HG03521 (cell line): ENCODE data around the gene LIF.

Experiments
- ATAC-seq: cut with Tn5 transposase; IDR thresholded peaks from one replicate; pipeline ENCODE4 v1.9.1; 2021; ENCODE audit warnings: mild to moderate bottlenecking, moderate library complexity; ENCODE audit not compliant: unreplicated experiment

LIF gene

DNA sequence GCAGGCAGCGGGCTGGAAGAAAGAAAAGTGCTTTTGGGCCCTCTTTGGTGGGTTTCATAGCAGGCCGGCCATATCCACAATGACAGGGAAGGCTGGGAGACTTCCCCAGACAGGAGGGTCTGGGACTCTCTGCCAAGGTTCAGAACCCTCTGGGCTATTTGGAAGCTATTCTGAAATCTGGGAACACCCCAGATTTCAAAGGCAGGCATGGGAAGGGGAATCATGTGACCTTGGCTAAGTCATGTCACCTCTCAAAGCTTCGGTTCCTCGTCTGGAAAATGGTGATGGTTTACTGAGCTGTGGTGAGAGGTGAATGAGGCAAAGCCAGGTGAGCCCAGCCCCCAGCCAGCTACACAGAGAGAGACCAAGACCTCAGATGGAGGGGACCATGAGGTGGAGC lies 38.1 kb upstream of the LIF start:
- no peak for ATAC-seq

DNA sequence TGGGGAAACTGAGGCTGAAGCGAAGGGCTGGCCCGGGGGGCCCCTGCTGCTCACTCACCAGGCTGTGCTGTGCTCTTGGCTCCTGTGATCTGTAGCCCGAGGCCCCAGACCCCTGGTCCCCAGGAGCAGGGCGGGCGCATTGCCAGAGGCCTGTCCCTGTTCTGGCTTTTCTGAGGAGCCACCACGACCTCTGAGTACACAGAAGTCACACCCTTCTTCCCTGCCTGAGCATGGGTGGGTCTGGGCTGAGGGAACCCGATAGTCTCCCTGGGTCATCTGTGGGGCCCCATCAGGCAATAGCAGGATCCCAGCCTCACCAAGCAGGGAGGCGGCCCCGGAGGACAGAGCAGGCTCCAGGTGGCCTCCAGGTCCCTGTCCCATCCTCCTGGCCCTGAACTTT lies 37.6 kb upstream of the LIF start:
- no peak for ATAC-seq

DNA sequence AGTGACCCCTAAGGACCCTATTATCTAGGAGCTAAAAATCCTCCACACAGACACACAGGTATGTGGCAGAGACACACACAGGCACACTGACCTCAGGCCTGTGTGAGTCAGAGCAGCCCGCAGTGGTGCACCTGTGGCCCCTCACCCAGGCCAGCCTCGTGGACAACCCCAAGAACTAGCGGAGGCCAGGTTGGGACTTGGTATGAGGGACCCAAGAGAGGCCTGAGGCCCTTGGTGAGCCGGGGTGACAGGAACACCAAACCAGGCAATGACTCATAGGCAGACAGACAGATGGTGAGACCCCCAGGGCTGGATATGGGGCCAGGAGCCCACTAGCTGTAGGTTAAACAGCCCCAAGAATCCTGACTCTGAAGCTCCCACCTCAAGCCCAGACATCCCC lies 36.8 kb upstream of the LIF start:
- ATAC-seq, result no peak

DNA sequence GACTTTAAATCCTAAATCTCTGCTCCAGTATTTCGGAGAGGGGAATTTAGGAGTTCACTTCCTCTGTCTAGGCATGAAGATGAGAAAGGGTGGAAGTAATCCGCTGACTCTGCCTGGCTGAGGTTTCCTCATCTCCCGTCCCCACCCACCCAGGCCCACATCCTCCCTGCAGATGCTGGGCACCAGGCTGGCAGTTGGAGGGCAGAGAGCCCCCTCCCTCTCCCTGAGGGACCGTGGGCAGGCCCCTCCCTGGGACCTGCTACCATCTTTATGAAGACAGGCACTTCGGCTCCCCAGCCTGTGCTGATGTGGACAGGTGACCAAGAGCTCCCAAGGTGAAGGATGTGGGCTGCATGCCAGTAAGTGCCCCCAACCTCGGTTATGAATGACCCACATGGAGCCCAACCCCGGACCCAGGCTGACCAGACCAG lies 36.1 kb upstream of the LIF start:
- ATAC-seq, result no peak

DNA sequence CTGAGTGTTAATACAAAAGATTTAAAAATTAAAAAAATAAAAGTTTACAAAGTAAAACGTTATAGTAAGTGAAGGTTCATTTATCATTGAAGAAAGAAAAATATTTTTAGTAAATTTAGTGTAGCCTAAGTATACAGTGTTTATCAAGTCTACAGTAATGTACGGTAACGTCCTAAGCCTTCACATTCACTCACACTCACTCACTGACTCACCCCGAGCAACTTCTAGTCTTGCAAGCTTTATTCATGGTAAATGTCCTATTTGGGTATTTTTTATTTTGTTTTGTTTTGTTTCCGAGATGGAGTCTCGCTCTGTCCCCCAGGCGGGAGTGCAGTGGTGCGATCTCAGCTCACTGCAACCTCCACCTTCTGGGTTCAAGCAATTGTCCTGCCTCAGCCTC lies 33.9 kb upstream of the LIF start:
- ATAC-seq, result no peak

DNA sequence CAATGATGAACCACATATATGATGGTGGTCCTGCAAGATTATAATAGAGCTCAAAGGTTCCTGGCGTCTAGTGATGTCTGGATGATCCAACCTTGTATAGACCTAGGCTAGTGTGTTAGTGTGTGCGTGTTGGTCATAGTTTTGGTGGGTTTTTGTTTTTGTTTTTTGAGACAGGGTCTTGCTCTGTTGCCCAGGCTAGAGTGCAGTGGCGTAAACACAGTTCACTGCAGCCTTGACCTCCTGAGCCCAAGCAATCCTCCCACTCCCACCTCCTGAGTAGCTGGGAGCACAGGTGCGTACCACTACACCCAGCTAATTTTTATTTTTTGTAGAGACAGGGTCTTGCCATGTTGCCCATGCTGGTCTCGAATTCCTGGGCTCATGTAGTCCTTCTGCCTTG lies 33.4 kb upstream of the LIF start:
- ATAC-seq, result no peak

DNA sequence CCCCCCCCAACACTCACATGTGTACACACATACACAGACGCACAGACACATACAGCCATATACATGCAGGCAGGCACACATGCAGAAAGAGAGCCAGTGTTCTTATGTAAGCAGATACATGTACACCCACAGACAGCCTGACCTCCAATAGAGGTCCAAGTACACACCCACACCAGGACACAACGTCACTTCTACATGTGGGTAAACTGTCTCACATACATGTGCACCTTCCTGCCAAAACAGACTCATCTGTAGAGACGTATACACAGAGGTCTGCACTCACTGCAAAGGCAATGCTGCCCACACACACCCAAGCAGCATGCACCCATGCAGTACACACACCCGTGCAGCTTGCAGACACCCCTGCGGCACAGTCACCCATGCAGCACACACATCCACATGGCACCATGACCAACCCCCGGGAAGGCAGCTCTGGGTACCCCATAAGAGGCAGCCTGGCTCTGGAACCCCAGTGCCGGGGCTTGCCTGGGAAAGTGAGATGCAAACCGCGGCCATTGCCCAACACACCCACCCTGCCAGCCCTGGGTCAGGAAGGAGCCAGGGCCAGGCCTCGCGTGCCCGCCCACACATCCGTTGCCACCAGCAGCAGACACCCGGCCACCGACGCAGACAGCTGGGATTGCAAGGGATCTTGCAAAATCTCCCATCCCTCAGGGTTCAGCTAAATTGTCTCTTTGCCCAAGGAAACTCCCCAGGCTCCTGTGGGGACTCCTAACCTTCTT lies 32.7 kb upstream of the LIF start:
- no peak for ATAC-seq

DNA sequence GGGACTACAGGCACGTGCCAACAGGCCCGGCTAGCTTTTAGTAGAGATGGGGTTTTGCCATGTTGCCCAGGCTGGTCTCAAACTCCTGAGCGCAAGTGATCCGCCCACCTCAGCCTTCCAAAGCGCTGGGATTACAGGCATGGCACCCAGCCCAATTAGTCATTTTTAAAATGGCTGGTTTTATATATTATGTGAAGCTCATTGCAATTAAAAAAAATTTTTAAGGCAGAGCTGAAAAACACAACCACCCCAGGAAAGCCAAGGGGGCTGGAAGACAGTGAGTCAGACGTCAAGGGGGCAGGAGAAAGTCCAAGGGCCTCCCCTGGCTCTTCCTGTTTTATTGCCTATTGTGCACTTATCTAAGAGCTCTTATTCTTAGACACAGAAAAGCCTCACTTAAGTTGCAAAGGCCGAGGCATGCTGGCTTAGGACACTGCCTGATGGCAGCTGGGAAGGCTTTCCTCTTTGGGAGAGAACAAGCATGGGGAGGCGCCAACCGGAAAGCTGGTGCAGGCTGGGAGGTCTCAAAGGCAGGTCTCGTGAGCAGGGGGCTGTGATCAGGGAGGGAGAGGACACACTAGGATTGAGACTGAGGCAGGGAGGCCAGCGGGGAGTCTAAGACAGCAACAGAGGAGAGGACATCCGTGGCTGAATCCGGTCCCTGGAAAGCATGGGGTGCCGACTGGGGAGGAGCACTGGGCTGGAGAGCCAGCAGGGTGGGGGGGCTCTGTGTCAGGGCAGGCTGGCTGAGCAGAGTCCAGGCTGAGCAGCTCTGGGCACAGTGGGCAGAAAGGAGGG lies 31.2 kb upstream of the LIF start:
- no peak for ATAC-seq

DNA sequence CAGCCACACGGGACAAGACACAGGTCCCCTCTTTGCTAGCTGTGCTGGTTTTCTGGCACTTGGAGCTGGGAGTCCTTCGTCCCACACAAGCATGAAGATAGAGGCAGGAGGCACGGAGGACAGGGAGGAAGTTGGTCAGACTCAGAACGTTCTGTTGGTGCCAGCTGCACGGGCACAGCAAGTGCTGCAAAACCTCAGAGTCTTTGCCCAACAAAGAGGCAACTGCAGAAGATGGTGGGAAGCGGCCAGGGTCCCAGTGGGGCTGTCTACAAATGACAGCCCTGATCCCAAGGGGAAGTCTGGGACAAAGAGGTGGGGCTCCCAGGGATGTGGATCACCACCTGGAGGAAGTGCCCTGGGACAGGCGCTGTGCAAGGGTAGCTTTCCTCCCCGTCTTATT lies 29.5 kb upstream of the LIF start:
- no peak for ATAC-seq

DNA sequence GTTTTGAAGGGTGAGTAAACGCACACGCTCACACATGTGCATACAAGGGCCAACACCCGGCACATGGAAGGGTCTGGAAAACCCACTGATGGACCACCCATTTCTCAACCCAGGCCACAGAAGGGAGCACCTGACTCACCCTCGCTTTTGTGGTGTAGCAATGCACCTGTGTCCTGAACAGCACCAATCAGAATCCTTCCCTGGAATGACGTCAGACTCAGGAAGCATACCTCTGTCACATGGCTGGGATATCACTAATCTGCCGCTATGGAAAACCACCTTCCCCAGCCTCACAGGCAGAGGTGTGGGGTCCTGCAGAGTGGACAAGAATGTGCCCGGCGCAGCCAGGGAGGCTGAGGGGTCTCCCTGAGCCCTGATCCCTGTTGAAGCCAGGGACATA lies 29.1 kb upstream of the LIF start:
- ATAC-seq, result no peak

DNA sequence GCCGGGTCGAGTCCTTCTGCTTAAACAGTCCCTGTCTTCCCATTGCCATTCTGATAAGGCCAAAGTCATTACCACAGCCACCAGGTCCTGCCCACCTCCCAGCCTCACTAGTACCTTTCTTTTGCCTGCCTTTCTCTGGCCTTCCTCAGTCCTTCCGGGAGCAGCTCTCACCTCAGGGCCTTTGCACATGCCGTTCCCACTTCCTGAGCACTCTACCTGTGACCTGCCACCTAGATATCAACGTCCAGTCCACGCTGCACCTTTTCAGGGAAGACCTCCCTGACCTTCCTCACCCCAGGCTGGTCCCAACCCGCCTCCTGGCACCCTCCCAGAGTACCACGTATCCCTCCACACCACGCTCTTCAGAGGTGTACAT lies 27.9 kb upstream of the LIF start:
- ATAC-seq, result no peak

DNA sequence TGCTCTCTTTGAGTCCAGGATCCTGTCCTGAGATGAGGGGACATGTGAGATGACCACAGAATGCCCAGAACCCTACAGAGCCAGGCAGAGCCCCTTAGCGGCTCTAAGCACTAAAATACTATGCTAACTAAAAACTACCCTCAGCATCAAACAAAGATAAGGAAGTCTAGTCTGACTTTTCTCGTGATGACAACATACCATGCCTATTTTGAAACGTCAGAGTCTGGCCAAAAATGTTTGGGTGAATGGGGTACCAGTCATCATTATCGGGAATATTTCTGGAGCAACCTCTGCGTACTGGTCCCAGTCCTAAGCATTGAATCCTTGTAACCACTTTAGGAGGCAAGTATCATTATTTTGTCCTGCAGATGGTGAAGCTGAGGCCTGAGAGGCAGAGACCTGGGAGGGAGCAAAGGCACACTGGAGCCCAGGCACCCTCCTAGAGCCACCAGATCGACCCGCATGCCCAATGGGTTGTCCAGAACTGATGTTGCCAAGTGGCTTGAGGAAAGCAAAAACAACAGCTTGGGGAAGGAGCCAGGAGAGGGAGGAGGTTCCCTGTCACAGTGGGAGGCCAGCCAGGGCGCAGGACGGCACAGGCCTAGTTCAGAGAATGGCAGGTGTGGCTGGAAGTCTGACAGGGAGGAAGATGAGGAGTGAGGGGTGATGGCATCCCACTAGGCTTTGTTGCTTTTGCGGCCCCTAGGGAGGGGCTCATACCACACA lies 27.3 kb upstream of the LIF start:
- ATAC-seq, result no peak

DNA sequence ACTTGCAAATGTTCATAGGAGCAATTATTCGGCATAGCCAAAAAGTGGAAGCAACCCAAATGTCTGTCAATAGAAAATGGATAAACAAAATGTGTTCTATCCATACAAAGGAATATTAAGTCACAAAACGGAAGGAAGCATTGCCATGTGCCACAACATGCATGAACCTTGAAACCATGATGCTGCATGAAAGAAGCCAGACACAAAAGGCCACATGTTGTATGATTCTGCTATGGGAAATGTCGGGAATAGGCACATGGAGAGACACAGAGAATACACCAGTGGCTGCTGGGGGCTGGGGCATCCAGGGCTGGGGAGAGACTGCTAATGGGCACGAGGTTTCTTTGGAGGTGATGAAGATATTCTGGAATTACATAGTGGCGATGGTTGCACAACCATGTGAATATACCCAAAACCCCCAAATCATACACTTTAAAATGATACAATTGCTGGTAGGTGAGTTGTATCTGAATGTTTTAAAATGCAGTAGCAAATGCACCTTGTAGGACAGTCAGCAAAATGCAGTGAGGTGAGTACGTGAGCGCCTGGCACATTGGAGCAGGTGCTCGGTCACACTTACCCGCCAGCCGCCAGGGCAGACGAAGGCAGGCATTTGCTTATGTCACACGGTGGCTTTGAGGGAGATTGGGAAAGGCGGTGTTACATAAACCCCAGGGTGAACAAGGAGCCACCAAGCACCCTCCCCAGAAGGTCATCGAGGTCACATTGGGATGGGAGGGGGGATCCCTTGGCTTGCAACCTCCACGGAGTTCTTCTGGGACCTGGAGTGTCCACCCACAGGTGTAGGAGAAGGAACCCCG lies 26.4 kb upstream of the LIF start:
- no peak for ATAC-seq

DNA sequence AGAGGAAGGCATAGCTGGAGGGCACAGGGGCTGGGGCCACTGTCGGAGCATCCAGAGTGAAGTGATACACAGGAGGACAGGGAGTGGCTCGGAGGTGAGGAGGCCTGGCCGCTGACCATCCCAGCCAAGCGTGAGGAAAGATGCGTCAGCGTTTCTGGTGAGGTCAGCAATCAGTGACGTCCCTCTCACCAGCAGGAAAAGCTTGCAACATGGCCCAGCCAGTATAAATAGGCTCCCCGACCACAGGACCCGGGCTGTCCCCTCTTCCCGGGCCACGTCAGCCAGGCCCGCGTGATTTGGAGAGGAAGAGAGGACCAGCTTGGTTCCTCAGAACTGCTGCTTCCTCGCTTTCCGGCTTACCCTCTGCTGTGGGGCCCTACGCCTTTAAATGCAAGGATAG lies 24.3 kb upstream of the LIF start:
- ATAC-seq, result no peak

DNA sequence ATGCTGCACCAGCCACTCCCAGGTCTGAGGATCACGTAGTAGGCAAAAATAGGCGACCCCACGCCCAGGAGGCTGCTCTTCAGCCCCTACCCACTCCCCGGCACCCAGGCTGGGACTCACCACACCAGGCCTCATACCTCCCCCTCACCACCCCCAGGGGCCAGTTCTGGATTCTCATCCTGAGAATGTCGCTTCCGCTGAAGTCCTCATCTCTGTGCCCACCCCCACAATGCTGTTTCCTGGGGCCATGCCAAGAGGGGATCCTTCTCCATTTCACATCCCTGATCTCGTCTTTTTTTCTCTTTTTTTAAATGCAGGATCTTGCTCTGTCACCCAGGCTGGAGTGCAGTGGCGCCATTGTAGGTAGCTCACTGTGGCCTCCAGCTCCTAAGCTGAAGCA lies 21.8 kb upstream of the LIF start:
- ATAC-seq, result no peak

DNA sequence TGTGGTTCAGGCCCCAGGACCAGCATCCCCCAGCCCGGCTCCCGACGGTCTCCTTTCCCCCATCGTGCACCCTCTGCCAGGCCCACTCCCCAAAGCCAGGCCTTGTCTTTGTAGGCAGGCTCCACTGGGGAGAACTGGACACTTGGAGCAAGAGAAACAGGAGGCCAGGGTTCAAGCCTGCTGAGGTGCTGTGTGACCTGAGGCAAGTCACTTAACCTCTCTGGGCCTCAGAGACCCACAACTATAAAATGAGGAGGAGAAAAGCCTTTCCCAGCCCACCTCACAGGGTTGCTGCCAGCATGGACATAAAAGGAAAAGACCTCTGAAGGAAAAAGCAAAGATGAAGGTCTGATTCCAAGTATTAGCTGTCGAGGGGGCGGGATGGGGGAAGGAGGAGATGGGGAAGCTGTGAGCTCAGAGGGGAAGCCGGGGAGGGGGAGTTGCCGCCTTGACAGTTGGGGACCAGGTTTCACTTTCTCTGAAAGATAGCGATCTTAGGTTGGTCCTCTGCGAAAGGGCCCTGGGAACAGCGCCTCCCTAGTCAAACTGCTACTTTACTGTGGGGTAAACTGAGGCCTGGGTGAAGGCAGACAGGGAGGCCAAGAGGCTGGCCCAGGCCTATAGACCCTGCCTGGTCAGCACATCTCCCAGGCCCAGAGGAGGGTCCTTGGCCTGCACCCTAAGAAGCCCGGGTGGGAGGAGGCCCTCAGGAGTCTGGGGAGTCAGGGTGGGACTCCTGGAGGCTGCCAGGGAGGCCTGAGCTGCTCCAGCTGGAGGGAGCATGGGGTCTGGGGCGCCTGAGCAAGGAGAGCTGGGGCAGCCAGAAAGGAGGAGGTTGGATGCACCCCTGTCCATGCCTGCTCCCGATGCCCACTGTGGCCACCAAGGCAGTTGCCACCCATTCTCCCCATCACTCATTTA lies 21.1 kb upstream of the LIF start:
- no peak for ATAC-seq

DNA sequence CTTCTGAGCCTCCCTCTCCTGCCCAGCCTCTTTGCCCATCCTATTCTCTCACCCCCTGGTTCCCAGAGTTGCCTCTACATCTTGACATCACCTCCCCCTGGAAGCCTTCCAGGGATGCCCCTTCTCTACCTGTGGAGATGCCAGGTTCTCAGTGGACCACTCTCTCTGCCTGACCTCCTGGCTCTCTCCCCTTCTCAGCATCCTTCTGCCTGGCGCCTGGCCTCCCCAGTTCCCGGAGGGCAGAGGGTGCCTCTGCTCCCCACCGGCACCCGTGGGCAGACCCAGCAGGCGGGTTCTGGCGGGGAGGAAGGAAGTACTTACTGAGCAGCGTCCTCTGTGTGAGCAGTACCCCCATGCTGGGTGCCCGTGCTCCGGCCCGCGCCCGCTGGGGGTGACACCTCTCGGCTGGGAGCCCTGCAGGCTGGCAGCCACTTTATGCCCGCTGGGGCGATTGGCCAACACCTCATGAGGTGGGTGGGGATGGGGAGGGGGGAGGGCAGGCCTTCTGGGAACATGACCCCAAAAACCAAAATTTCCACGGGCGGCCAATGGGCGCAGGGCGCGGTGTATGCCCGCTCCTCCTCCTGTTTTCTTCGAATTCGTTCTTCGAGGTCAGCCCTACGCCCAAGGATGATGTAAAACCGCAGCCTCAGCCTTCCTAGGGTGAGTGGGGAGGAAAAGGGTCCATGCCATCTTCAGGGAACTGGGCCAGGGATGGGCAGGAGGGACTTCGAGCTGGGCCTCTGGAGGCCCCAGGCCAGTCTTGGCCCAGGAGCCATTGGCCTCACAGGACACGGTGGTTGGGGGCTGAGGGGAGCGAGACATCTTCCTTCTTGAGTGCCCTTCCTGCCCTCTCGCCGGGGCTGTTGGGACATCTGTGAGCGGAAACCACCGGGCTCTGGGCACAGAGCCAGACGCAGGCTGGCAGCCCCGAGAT lies 20.2 kb upstream of the LIF start, which contains the start of gene OSM:
Gene OSM (minus strand): TSS at position 407 of the 937 bp plus-strand sequence. CDS start 52 bp downstream, at position 355.
- ATAC-seq, result no peak

DNA sequence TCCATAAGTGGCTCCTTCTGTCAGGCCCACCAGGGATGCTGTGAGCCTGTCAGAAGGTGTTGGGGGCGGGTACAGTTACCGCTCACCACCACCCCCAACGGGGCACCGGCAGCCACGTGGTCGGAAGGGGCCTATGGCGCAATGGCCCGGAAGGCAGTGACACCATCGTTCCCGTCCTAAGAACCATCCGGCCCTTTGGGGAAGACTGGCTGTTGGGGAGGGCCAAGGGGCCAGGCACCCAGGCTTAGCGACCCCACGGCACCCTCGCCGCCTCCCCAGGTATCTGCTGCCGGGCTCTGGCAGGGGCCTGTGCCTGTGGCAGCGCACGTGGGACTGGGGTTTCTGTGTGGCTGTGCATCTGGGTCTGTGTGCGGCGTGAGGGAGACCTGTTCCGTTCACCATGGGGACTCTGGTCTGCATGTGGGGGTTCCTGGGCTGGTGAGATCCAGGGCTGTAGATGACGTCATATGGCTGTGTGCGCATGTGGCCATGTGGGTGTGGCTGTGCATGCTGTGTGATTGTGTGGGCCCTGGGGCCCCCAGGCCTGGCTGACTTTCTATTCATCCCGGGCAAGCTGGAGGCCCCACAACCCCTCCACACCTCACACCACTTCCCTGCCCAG lies 19.4 kb upstream of the LIF start:
- ATAC-seq, result peak; percentile 56
